ENCODE results near the gene GCN1.
"Not testable (repeated sequence)": the region's sequence is repeated elsewhere in the genome, so short reads cannot be mapped to it uniquely, and the experiment has no call there.

DNA sequence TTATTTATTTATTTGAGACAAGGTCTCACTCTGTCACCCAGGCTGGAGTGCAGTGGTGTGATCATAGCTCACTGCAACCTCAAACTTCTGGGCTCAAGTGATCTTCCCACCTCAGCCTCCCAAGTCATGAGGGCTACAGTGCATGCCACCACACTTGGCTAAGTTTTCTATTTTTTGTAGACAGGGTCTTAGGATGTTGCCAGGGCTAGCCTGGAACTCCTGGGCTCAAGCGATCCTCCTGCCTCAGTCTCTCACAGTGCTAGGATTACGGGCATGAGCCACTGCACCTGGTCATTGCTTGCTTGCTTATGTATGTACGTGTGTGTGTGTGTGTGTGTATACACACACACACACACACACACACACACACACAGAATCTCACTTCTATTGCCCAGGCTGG, 42.3 kb upstream of the GCN1 start:
- TF ChIP-seq CTCF (conservative IDR thresholded peaks at IDR 0.05); ZFX (IDR thresholded peaks at IDR 0.05): not testable (repeated sequence)

Measured in C4-2B (cell line).